Stimulated activated CD4-positive, alpha-beta T cell treated with anti-CD3 and anti-CD28 coated beads, Interleukin-1b, Interleukin-23, amount 100 ng/mL, for 48 hours (primary cell): ENCODE data around the gene HOXC9.

Experiments
- DNase-seq: peaks from one replicate; pipeline ENCODE4 v3.0.0-alpha.2; 2020

The HOXC9 gene

GRCh38 chr12:53989227-53990113, 10.5 kb upstream of the HOXC9 start:
- DNase-seq: no peak

DNA sequence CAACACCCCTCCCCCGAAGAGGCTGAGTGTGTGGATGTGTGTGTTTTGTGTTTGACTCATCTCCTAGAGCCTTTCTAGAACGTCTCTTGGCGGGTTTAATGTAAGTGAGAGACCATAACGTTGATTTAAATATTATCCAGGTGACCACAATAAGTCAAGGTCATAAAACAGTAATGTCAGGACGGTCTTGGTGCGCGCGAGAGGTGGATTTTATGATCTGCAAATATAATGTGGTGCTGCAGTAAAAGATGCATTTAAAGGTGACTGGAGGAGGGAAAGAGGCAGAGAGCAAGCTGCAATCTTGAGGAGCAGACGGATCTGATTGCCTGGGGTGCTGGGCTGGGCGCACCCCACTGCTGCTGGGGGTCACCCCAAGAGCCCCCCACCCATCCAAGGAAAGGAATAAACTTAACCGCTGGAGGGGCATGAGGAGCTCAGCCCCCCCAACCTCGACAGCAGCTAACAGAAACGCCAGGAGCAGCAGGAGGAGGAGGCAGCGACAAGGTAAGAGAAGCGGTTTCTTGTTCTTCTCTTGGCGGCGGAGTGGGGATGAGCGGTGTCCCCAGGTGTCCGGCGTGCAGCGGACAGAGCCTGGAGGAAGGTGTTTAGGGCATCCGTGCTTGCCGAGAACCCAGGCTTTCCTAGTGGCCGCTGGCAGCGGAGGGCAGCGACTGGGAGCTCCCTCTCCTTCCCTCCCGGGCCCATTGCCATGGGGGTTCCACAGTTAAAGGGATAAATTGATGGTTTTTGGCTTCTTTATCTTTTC, 9.5 kb upstream of the HOXC9 start:
- no peak for DNase-seq

- no peak for DNase-seq
Observed at GRCh38 chr12:53991077-53991460, 8.9 kb upstream of the HOXC9 start.

DNA sequence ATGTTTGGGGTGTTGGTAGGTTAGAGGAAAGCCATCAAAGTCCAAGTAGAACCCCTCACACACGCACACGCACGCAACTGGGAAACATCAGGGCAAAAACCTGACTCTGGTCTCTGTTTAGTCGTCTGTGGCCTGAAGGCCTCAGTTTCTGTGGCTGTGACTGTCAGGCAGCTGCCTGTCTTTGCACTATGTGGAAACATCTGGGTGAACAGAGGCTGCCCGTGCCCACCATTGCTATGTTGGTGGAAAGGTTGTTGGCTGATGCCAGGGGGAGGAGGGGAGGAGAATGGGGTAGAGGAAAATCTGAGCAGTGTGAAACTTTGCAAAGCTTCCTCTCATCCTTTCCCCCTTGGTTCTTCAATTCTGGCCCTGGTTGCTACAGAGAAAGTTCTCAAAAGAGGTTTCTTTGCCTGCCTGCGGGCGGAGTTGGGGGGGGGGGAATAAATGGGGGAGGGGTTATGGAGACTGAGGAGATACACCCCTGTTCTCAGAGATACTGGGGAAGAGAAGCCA, 7.5 kb upstream of the HOXC9 start:
- no peak for DNase-seq

- no peak for DNase-seq
Observed at GRCh38 chr12:53993162-53994008, 6.6 kb upstream of the HOXC9 start.

GRCh38 chr12:53994009-53994263, 6.0 kb upstream of the HOXC9 start:
- no peak for DNase-seq

GRCh38 chr12:53994264-53995001, 5.5 kb upstream of the HOXC9 start:
- DNase-seq: no peak

- DNase-seq: no peak
Observed at GRCh38 chr12:53995002-53995377, 5.0 kb upstream of the HOXC9 start.

DNA sequence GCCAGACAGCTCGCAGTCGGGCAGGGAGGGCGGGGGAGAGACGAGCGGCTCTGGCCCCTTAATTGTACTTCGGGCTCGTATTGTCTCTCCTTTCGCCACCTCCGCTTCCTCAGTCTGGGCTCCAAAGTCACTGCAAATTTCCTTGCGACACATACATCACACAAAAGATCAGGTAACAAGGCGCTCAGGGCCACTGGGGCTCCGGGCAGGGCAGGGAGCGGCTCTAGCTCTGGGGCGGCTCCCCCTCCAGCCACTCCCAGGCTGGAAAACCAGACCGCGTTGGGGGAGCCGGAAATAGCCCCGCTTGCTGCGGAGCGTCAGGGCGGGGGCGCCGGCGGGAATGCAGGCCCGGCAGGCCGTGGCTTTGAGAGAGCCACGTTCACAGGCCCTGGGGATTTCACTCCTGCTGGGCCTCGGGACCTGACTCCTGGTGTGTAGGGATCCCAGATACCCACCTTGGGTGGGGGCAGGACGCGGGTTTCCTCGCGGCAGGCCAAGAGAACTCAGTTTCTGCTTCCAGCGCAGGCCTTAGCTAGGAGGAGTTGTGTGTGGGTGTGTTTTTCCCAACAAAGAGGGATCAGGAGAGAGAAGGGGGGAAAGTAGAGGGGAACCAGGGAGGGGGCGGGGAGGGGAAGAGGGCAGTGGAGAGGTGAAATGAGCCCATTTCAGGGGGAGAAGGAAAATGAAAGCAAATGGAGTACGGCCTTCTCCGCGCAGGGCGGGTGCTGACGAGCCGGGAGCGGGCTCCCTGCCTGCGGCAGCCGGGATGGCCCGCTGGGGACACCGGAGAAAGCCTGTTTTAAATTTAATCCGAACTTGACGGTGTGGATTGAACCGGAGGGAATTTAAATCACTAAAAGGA, 4.4 kb upstream of the HOXC9 start:
- DNase-seq: no peak

- DNase-seq: no peak
Observed at GRCh38 chr12:53996240-53997203, 3.4 kb upstream of the HOXC9 start.

DNA sequence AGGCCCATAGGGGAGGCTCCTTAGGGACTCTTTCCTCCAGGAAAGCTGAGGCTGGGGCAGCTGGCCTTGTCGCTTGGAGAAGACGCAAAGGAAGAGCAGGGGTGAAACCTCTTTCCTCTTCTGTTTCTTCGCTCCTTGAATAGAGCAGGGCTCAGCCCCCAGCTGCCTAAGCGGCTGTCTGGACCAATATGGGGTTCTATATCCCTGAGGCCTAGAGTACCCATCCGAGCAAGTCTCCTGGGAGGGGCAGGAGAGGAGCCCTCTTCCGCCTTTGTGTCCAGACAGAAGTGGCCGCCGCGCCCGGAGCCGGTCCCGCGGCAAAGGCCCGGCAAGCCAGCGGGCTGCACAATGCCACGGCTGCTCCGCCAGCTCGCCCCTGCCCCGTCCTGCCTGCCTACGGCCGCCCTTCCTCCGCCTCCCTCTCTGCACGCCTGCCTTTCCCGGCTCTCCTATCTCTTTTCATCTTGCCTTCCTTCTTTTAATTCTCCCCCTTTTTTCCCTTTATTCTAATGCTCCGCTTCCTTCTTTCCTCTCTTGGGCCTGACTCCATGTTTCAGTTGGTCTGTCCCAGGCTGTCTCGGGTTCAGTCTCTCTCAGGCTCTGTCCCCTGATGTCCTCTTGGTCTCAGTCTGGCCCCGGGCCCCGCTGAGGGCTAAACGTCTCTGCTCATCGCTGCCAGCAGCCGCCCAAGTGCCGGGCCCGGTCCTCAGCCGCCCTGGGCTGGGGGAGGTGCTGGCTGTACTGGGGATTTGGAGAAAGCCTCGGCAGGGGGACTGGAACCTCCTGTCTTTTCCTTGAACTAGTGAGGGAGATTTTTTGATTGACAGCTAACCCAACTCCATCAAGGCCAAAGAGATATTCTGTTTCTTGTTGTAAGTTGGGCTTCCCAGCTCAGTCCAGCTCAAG, 2.5 kb upstream of the HOXC9 start:
- DNase-seq: no peak

DNA sequence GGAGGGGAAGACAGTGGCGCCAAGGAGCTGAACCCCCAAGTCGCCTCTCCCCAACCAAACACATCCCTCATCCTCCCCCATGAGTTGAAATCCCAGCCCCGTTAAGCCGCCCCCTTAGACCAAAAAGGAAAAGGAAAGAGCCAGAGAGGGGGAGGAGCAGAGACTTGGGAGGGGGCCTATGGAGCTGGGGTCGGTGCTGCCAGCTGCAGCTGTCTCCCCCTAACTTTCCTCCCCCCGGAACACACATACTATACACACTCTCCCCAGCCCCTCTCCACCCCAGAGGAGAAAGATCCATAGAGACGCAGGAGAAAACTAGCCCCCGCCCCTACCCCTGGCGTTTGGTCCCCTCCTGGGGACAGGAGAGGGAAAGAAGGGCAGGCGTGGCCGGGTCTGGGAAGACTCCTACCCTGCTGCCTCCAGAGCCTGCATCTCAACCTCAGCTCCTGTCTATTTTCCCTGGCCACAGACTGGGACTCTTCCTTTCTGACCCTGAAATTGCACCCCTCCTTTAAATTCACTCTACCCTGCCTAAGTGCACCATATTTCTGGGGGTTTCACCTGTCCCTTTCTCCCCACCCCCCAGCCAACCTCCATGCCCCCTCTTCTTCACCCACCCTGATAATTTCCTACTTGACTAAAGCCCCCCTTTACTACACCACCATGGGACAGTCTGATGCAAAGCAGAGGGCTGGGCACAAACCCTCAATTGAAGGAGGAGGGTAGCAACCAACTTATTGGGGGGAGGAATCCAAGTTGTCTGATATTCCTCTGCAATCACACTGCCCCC, 1.7 kb upstream of the HOXC9 start:
- DNase-seq: no peak

GRCh38 chr12:53998900-53999236, 1.1 kb upstream of the HOXC9 start:
- no peak for DNase-seq

DNA sequence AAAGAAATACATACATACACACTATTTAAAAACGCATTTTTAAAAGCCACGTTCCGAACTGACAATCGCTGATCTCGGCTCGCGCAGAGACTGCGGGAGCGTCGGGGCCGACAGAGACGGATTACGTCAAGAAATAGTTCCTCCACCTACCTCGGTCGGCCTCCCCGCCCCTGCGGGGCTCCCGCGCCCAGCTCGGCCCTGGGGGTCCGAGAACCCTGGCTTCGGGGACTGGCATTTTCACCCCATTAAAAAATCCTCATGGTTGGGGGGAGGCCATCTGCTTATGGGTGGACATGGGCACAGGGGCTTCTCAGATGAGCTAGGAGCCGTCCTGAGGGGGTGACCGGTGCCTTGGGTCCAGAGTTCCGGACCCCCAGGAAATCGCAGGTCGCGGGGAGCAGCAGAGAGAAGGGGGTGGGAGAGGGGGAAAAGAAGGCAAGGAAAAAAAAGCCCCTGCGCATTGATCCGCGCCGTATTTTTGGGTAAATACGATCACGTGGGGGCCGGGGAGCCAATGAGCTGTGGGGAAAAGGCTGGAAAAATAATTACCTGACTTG, 324 bp upstream of the HOXC9 start:
- peak; percentile 46 for DNase-seq

DNA sequence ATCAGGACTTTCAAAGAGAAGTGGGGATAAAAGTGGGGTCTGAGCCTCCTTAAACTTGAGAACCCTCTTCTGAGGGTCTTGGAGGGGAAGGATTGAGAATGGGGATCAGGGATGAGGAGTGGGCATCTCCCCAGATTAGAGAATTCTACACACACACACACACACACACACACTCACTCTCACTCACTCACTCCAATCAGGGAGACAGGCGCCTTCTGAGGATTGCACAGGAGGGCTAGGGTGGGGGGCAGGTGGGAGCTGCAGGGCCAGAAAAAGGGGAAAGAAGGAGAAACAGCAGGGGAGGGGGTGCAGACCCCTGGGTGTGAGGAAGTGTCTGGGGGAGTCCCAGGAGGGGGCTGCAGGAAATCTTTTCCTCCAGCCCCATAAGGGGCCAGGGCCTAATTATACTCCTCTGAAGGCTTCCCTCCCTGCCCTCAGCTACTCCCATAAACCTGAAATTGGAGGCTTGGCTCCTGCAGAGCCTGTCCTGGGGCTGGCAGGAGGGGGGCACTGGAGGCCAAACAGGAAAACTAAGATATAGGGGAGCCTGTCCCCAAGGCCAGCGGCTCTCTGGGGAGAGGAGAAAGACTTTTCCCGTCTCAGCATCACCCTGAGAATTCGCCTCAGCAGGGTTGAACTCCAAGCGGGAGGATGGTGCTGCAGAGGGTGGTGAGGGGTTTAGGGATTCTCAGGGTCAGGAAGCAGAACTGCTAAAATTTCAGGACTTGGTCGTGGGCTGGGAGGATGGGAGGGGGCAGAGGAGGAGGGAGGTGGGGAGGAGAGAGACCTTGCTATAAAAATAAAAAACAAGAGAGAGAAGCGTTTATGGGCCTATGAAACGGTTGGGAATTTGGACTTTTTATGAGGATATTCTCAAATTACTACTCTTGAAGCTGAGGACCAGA, 1.6 kb downstream of the HOXC9 start:
- DNase-seq: no peak

- no peak for DNase-seq
Observed at GRCh38 chr12:54002278-54002914, 2.4 kb downstream of the HOXC9 start.
